ENCODE data around the gene TBC1D16.

GRCh38 chr17:79939755-79940458 lies 95.8 kb downstream of the TBC1D16 start:
- no peak for TF ChIP-seq CTCF (IDR thresholded peaks at IDR 0.05)
- TF ChIP-seq EZH2 (IDR thresholded peaks at IDR 0.05; ENCODE audit: borderline replicate concordance, insufficient read depth, low read depth, low read length, poor library complexity, severe bottlenecking): no peak

Data from B cell (primary cell).